Mesenchymal stem cell (in vitro differentiated cells and primary cell): ENCODE results near the gene ZNF862.

ENCODE experiments used
- DNase-seq: peaks from one replicate; pipeline ENCODE4 v3.0.0-alpha.2; 2013
- H2AFZ ChIP-seq: one replicate; pipeline ENCODE4 v1.6.1; 2013; ENCODE audit warnings: low read depth, mild to moderate bottlenecking, control low read depth, inconsistent platforms, low read length, moderate library complexity
- H2AK5ac ChIP-seq: 2 replicates; pipeline ENCODE4 v1.6.1; 2013; ENCODE audit warnings: low read length, moderate library complexity, mild to moderate bottlenecking, inconsistent platforms; ENCODE audit not compliant: severe bottlenecking
- H2BK120ac ChIP-seq: one replicate; pipeline ENCODE4 v1.6.1; 2013; ENCODE audit warnings: low read depth, mild to moderate bottlenecking, inconsistent platforms, low read length, moderate library complexity
- H2BK12ac ChIP-seq, 2 experiments: one replicate each; pipeline ENCODE4 v1.6.1; 2013; ENCODE audit warnings: inconsistent platforms in 2 of 2, low read length in 2 of 2, mild to moderate bottlenecking in 2 of 2, moderate library complexity in 2 of 2, control low read depth in 1 of 2
- H2BK15ac ChIP-seq: one replicate; pipeline ENCODE4 v1.6.1; 2013; ENCODE audit warnings: mild to moderate bottlenecking, low read depth, inconsistent platforms; ENCODE audit not compliant: poor library complexity, severe bottlenecking
- H2BK5ac ChIP-seq: 2 replicates; pipeline ENCODE4 v1.6.1; 2013; ENCODE audit warnings: low read depth, mild to moderate bottlenecking, low read length, control low read depth, inconsistent platforms; ENCODE audit not compliant: poor library complexity, severe bottlenecking
- H3K14ac ChIP-seq, 2 experiments: one replicate each; pipeline ENCODE4 v1.6.1; 2013; ENCODE audit warnings: inconsistent platforms in 2 of 2, low read length in 2 of 2, control low read depth in 1 of 2, mild to moderate bottlenecking in 1 of 2, moderate library complexity in 1 of 2
- H3K18ac ChIP-seq, 2 experiments: one replicate each; pipeline ENCODE4 v1.6.1; 2013; ENCODE audit warnings: inconsistent platforms in 2 of 2, low read length in 2 of 2, control low read depth in 1 of 2, low read depth in 1 of 2, mild to moderate bottlenecking in 1 of 2
- H3K23ac ChIP-seq, 2 experiments: one replicate each; pipeline ENCODE4 v1.6.1; 2013; ENCODE audit warnings: inconsistent platforms in 2 of 2, low read length in 2 of 2, mild to moderate bottlenecking in 2 of 2, moderate library complexity in 2 of 2, control low read depth in 1 of 2
- H3K27ac ChIP-seq: 2 replicates; pipeline ENCODE4 v1.5.1; 2013; ENCODE audit warnings: mild to moderate bottlenecking, moderate library complexity, low read length, control low read depth, inconsistent platforms; ENCODE audit not compliant: poor library complexity, severe bottlenecking
- H3K27me3 ChIP-seq, 2 experiments: 2 replicates each; pipeline versions ENCODE4 v1.6.1 to v1.7.0; 2013; ENCODE audit warnings: low read length in 2 of 2, mild to moderate bottlenecking in 2 of 2, moderate library complexity in 2 of 2, control low read depth in 1 of 2, inconsistent platforms in 1 of 2; ENCODE audit not compliant: control insufficient read depth in 1 of 2, insufficient read depth in 1 of 2
- H3K36me3 ChIP-seq, 2 experiments: 2 replicates each; pipeline versions ENCODE4 v1.6.1 to v1.7.0; 2013; ENCODE audit warnings: low read length in 2 of 2, control low read depth in 1 of 2, inconsistent platforms in 1 of 2, low read depth in 1 of 2, mild to moderate bottlenecking in 1 of 2; ENCODE audit not compliant: insufficient read depth in 2 of 2, control insufficient read depth in 1 of 2
- H3K4ac ChIP-seq, 2 experiments: one replicate each; pipeline ENCODE4 v1.6.1; 2013; ENCODE audit warnings: inconsistent platforms in 2 of 2, low read length in 2 of 2, mild to moderate bottlenecking in 2 of 2, moderate library complexity in 2 of 2, control low read depth in 1 of 2, low read depth in 1 of 2
- H3K4me1 ChIP-seq: 2 replicates; pipeline ENCODE4 v1.6.1; 2013; ENCODE audit warnings: low read depth, low read length, control low read depth; ENCODE audit not compliant: control insufficient read depth, insufficient read depth
- H3K4me2 ChIP-seq: 2 replicates; pipeline ENCODE4 v1.6.1; 2013; ENCODE audit warnings: low read length, mild to moderate bottlenecking, inconsistent platforms; ENCODE audit not compliant: poor library complexity, severe bottlenecking
- H3K4me3 ChIP-seq, 2 experiments: 2 replicates each; pipeline versions ENCODE4 v1.5.1 to v1.7.0; 2013; ENCODE audit warnings: low read length in 2 of 2, mild to moderate bottlenecking in 2 of 2, control low read depth in 1 of 2, low read depth in 1 of 2; ENCODE audit not compliant: insufficient read depth in 1 of 2
- H3K79me1 ChIP-seq: replicated peaks from 2 replicates; pipeline ENCODE4 v1.6.1; 2013; ENCODE audit warnings: mild to moderate bottlenecking, control low read depth, low read length, inconsistent platforms; ENCODE audit not compliant: poor library complexity, severe bottlenecking
- H3K9ac ChIP-seq: 2 replicates; pipeline ENCODE4 v1.7.0; 2013; ENCODE audit warnings: mild to moderate bottlenecking, low read length, moderate library complexity
- H3K9me3 ChIP-seq: 2 replicates; pipeline ENCODE4 v1.7.0; 2013; ENCODE audit warnings: mild to moderate bottlenecking, low read length; ENCODE audit not compliant: control insufficient read depth
- H4K8ac ChIP-seq: one replicate; pipeline ENCODE4 v1.6.1; 2013; ENCODE audit warnings: inconsistent platforms, mild to moderate bottlenecking, low read length, moderate library complexity
- H4K91ac ChIP-seq: one replicate; pipeline ENCODE4 v1.6.1; 2013; ENCODE audit warnings: mild to moderate bottlenecking, low read length, inconsistent platforms
- WGBS: methylation state at CpG from one replicate; pipeline ENCODE4 v1.1.7; 2013; ENCODE audit warnings: mixed read lengths; 5-methylcytosine and 5-hydroxymethylcytosine counted together

ZNF862 gene

GRCh38 chr7:149864023-149864422 lies 25.8 kb downstream of the ZNF862 start:
- H3K9ac ChIP-seq: no peak overlapping the region
- no peaks in the 10 kb centered on the region for H3K79me1 ChIP-seq
- peaks cover 43 to 61% of the 10 kb centered on the region in 2 experiments for H3K36me3 ChIP-seq
- H3K4me3 ChIP-seq: no peak overlapping the region
- no peak overlapping the region for H4K8ac ChIP-seq
- H3K14ac ChIP-seq: no peak overlapping the region
- H3K23ac ChIP-seq: no peak overlapping the region
- no peaks in the 10 kb centered on the region for H3K27me3 ChIP-seq
- no peak overlapping the region for H2AK5ac ChIP-seq
- no peak for DNase-seq
- H2BK5ac ChIP-seq: no peak overlapping the region
- peaks cover 3% of the 10 kb centered on the region for H3K4me1 ChIP-seq
- no peak overlapping the region for H4K91ac ChIP-seq
- H3K4me2 ChIP-seq: no peak overlapping the region
- no peaks in the 10 kb centered on the region for H3K9me3 ChIP-seq
- no peak overlapping the region for H3K4ac ChIP-seq
- H3K27ac ChIP-seq: no peak overlapping the region
- no peak overlapping the region for H2BK15ac ChIP-seq
- no peak overlapping the region for H3K18ac ChIP-seq
- no peak overlapping the region for H2AFZ ChIP-seq
- 80% methylated on average over 8 of the region's 8 CpGs for WGBS
- H2BK12ac ChIP-seq: no peak overlapping the region
- H2BK120ac ChIP-seq: no peak overlapping the region

- Histone ChIP-seq H2BK12ac (no peak overlapping the region), H2BK120ac (no peak overlapping the region), H2BK15ac (no peak overlapping the region), H3K4ac (no peak overlapping the region), H2AFZ (no peak overlapping the region), H3K9me3 (no peaks in the 10 kb centered on the region), H4K91ac (no peak overlapping the region), H3K4me3 (no peak overlapping the region), H2AK5ac (no peak overlapping the region), H3K14ac (no peak overlapping the region), H2BK5ac (no peak overlapping the region), H3K9ac (no peak overlapping the region), H3K27me3 (no peaks in the 10 kb centered on the region), H3K4me1 (peaks cover 3% of the 10 kb centered on the region), H3K79me1 (no peaks in the 10 kb centered on the region), H3K36me3 (peaks cover 37 to 55% of the 10 kb centered on the region in 2 experiments), H3K23ac (no peak overlapping the region), H3K27ac (no peak overlapping the region), H4K8ac (no peak overlapping the region), H3K18ac (no peak overlapping the region), H3K4me2 (no peak overlapping the region)
- 91% methylated on average over 5 of the region's 12 CpGs for WGBS
- DNase-seq: no peak
These were observed 26.6 kb downstream of the ZNF862 start for GRCh38 chr7:149864751-149865150.

- Histone ChIP-seq H2BK5ac (no peak overlapping the region), H4K8ac (no peak overlapping the region), H3K79me1 (no peaks in the 10 kb centered on the region), H3K23ac (no peak overlapping the region), H3K4me3 (no peak overlapping the region), H3K18ac (no peak overlapping the region), H3K14ac (no peak overlapping the region), H4K91ac (no peak overlapping the region), H3K4me1 (peaks cover 1% of the 10 kb centered on the region), H2AK5ac (no peak overlapping the region), H3K27ac (no peak overlapping the region), H2AFZ (no peak overlapping the region), H3K9ac (no peak overlapping the region), H3K4ac (no peak overlapping the region), H3K27me3 (no peaks in the 10 kb centered on the region), H2BK120ac (no peak overlapping the region), H2BK15ac (no peak overlapping the region), H3K9me3 (no peaks in the 10 kb centered on the region), H3K36me3 (peaks cover 31 to 53% of the 10 kb centered on the region in 2 experiments), H2BK12ac (no peak overlapping the region), H3K4me2 (no peak overlapping the region)
- no peak for DNase-seq
- 77% methylated on average over 5 of the region's 7 CpGs for WGBS
These were observed 27.3 kb downstream of the ZNF862 start for GRCh38 chr7:149865437-149865836.

GRCh38 chr7:149866139-149866778 lies 28.1 kb downstream of the ZNF862 start:
- peaks cover 22 to 46% of the 10 kb centered on the region in 2 experiments for H3K36me3 ChIP-seq

More at GRCh38 chr7:149866139-149866778, 28.1 kb downstream of the ZNF862 start:
- Histone ChIP-seq H4K8ac (no peak overlapping the region), H2BK5ac (no peak overlapping the region), H3K4me3 (no peak overlapping the region), H3K4me2 (no peak overlapping the region), H3K4me1 (peaks cover 1% of the 10 kb centered on the region), H3K27me3 (no peaks in the 10 kb centered on the region), H3K14ac (no peak overlapping the region), H3K23ac (no peak overlapping the region), H2AFZ (no peak overlapping the region), H3K79me1 (no peaks in the 10 kb centered on the region), H3K27ac (no peak overlapping the region), H3K9ac (no peak overlapping the region), H3K9me3 (no peaks in the 10 kb centered on the region), H2BK15ac (no peak overlapping the region), H2AK5ac (no peak overlapping the region), H4K91ac (no peak overlapping the region), H3K18ac (no peak overlapping the region), H3K4ac (no peak overlapping the region), H2BK12ac (no peak overlapping the region), H2BK120ac (no peak overlapping the region)
- no peak for DNase-seq
- 95% methylated on average over 16 of the region's 16 CpGs for WGBS
